ENCODE data around the gene C1R. TPM values are rescaled to one million over a fixed set of nuclear protein-coding genes. Genes with fewer than 3 reads are reported as not detected.

C1R gene
- total RNA-seq, 2 experiments from 2014 or later: 0.30 TPM; not detected in 1

DNA sequence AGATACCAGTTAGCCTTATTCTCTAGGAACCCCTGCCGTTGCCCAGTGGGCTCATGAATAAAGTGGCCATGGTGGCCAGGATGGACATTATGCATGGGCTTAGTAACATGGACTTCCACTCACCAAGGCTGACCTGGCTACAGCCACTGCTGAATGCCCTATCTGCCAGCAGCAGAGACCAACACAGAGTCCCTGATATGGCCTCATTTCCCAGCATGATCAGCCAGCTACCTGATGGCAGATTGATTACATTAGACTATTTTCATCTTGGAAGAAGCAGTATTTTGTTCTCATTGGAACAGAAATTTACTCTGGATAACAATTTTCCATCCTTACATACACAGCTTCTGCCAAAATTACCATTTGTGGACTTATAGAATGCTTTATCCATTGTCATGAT lies 57.8 kb downstream of the C1R start:
- DNase-seq (ENCODE audit: low spot score): no peak
- H4K20me1 ChIP-seq (ENCODE audit: insufficient read depth, low read length): no peaks in the 10 kb centered on the region
- no peaks in the 10 kb centered on the region for H3K9me3 ChIP-seq (ENCODE audit: low read length)
- POLR2A ChIA-PET: no interaction called here
- H3K9me2 ChIP-seq (ENCODE audit: insufficient read depth, low read length): no peaks in the 10 kb centered on the region
- CTCF ChIA-PET (ENCODE audit: unreplicated experiment): no interaction called here
- no peaks in the 10 kb centered on the region for H3K79me2 ChIP-seq (ENCODE audit: insufficient read depth, low read depth, low read length)
- no peaks in the 10 kb centered on the region for H3K36me3 ChIP-seq (ENCODE audit: insufficient read depth, low read length)
- H3K4me2 ChIP-seq (ENCODE audit: low read length): no peak overlapping the region
- H3K27ac ChIP-seq (ENCODE audit: low read depth, low read length, poor library complexity, severe bottlenecking): no peak overlapping the region
- no peaks in the 10 kb centered on the region for H3K4me1 ChIP-seq (ENCODE audit: insufficient read depth, low read length, poor library complexity, severe bottlenecking)
- H3K4me3 ChIP-seq (ENCODE audit: low read depth, low read length, poor library complexity, severe bottlenecking): no peak overlapping the region
- no peak for TF ChIP-seq EZH2phosphoT487 (IDR thresholded peaks at IDR 0.05; ENCODE audit: borderline replicate concordance, low read depth, low read length)
- TF ChIP-seq, protein P1, sequence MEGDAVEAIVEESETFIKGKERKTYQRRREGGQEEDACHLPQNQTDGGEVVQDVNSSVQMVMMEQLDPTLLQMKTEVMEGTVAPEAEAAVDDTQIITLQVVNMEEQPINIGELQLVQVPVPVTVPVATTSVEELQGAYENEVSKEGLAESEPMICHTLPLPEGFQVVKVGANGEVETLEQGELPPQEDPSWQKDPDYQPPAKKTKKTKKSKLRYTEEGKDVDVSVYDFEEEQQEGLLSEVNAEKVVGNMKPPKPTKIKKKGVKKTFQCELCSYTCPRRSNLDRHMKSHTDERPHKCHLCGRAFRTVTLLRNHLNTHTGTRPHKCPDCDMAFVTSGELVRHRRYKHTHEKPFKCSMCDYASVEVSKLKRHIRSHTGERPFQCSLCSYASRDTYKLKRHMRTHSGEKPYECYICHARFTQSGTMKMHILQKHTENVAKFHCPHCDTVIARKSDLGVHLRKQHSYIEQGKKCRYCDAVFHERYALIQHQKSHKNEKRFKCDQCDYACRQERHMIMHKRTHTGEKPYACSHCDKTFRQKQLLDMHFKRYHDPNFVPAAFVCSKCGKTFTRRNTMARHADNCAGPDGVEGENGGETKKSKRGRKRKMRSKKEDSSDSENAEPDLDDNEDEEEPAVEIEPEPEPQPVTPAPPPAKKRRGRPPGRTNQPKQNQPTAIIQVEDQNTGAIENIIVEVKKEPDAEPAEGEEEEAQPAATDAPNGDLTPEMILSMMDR (conservative IDR thresholded peaks at IDR 0.05; ENCODE audit: low read length): no peak
- BruUV-seq (replicated peaks): no TSS peak
- intact Hi-C loops (cut with micrococcal nuclease; ENCODE audit: unreplicated experiment): no loop called here
- no peak overlapping the region for H2AFZ ChIP-seq (ENCODE audit: low read length)

DNA sequence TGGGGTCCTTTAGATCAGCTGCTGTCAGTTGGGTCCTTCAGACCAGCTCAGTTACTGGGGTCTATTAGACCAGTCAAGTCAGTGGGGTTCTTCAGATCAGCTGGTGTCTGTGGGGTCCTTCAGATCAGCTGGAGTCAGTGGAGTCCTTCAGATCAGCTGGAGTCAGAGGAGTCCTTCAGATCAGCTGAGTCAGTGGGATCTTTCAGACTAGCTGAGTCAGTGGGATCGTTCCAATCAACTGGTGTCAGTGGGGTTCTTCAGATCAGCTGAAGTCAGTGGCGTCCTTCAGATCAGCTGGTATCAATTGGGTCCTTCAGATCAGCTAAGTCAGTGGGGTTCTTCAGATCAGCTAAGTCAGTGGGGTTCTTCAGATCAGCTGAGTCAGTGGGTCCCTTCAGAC lies 59.3 kb downstream of the C1R start:
- intact Hi-C loops (cut with micrococcal nuclease; ENCODE audit: unreplicated experiment): no loop called here
- no TSS peak for BruUV-seq (replicated peaks)
- no peaks in the 10 kb centered on the region for H3K9me2 ChIP-seq (ENCODE audit: insufficient read depth, low read length)
- ChIA-PET POLR2A (no interaction called here), CTCF (ENCODE audit: unreplicated experiment) (no interaction called here)
- H3K27ac ChIP-seq (ENCODE audit: low read depth, low read length, poor library complexity, severe bottlenecking): no peak overlapping the region
- H3K36me3 ChIP-seq (ENCODE audit: insufficient read depth, low read length): no peaks in the 10 kb centered on the region
- no peaks in the 10 kb centered on the region for H3K79me2 ChIP-seq (ENCODE audit: insufficient read depth, low read depth, low read length)
- no peaks in the 10 kb centered on the region for H4K20me1 ChIP-seq (ENCODE audit: insufficient read depth, low read length)
- H3K4me2 ChIP-seq (ENCODE audit: low read length): no peak overlapping the region
- DNase-seq (ENCODE audit: low spot score): no peak
- no peak overlapping the region for H3K4me3 ChIP-seq (ENCODE audit: low read depth, low read length, poor library complexity, severe bottlenecking)
- H3K9me3 ChIP-seq (ENCODE audit: low read length): no peaks in the 10 kb centered on the region
- TF ChIP-seq, protein P1 (conservative IDR thresholded peaks at IDR 0.05; ENCODE audit: low read length): no peak
- no peak for TF ChIP-seq EZH2phosphoT487 (IDR thresholded peaks at IDR 0.05; ENCODE audit: borderline replicate concordance, low read depth, low read length)
- H2AFZ ChIP-seq (ENCODE audit: low read length): no peak overlapping the region
- no peaks in the 10 kb centered on the region for H3K4me1 ChIP-seq (ENCODE audit: insufficient read depth, low read length, poor library complexity, severe bottlenecking)

DNA sequence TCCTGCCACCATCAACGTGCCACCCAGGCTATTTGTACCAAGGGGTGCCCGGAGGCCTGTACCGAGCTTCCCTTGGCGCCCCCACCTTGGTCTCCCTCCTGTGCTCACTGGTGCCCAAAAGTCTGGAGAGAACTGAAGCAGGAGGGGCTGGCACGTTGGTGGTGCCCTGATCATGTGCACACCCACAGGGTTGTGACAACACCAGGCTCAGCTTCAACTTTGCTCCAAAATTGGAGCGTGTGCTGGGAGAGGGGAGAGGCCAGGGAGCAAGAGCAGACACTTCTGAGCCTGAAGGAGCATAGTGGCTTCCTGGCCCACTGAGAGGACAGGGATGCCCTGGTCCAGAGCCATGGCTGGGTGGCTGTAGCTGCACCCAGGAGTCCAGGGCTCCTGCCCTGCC lies 60.9 kb downstream of the C1R start:
- DNase-seq (ENCODE audit: low spot score): no peak
- intact Hi-C loops (cut with micrococcal nuclease; ENCODE audit: unreplicated experiment): no loop called here

More for the DNA sequence above, 60.9 kb downstream of the C1R start:
- CTCF ChIA-PET (ENCODE audit: unreplicated experiment): no interaction called here
- no peak overlapping the region for H3K27ac ChIP-seq (ENCODE audit: low read depth, low read length, poor library complexity, severe bottlenecking)
- POLR2A ChIA-PET: interaction anchor here (0.6 kb wide), 1 partner anchor 675 kb away, joined by 3 read pairs; no protein-coding TSS in a partner anchor
- H3K4me2 ChIP-seq (ENCODE audit: low read length): no peak overlapping the region
- TF ChIP-seq, protein P1 (conservative IDR thresholded peaks at IDR 0.05; ENCODE audit: low read length): no peak
- TF ChIP-seq EZH2phosphoT487 (IDR thresholded peaks at IDR 0.05; ENCODE audit: borderline replicate concordance, low read depth, low read length): no peak
- no peaks in the 10 kb centered on the region for H3K36me3 ChIP-seq (ENCODE audit: insufficient read depth, low read length)
- no peaks in the 10 kb centered on the region for H3K9me3 ChIP-seq (ENCODE audit: low read length)
- no TSS peak for BruUV-seq (replicated peaks)
- H2AFZ ChIP-seq (ENCODE audit: low read length): no peak overlapping the region
- no peaks in the 10 kb centered on the region for H4K20me1 ChIP-seq (ENCODE audit: insufficient read depth, low read length)
- H3K9me2 ChIP-seq (ENCODE audit: insufficient read depth, low read length): no peaks in the 10 kb centered on the region
- no peaks in the 10 kb centered on the region for H3K4me1 ChIP-seq (ENCODE audit: insufficient read depth, low read length, poor library complexity, severe bottlenecking)
- no peak overlapping the region for H3K4me3 ChIP-seq (ENCODE audit: low read depth, low read length, poor library complexity, severe bottlenecking)
- H3K79me2 ChIP-seq (ENCODE audit: insufficient read depth, low read depth, low read length): no peaks in the 10 kb centered on the region

Small RNA genes lying within 50 kb of the gene (small RNA-seq; reads per million reads assigned to genes)
- gene AC006512.1 (not detected), gene RNU6-485P (not detected)

Other genes with a start within 250 kb of the C1R start
- gene CDCA3, start 241.2 kb downstream of the C1R start, total RNA-seq (2014; rRNA removed; shearing (Covaris generic)): 160 and 222 TPM in 2 replicates
- 151 and 161 TPM in 2 replicates for gene CDCA3, start 241.2 kb downstream of the C1R start, total RNA-seq (2022)
- gene USP5, start 240.3 kb downstream of the C1R start, total RNA-seq (2014; rRNA removed; shearing (Covaris generic)): 65.9 and 70.4 TPM in 2 replicates
- gene USP5, start 240.3 kb downstream of the C1R start, total RNA-seq (2022): 112 and 129 TPM in 2 replicates
- gene TPI1, start 224.9 kb downstream of the C1R start, total RNA-seq (2014; rRNA removed; shearing (Covaris generic)): 596 and 608 TPM in 2 replicates
- 519 and 801 TPM in 2 replicates for gene TPI1, start 224.9 kb downstream of the C1R start, total RNA-seq (2022)
- 7.8 and 8.3 TPM in 2 replicates for gene SPSB2, start 219.1 kb downstream of the C1R start, total RNA-seq (2014; rRNA removed; shearing (Covaris generic))
- 8.5 and 10.8 TPM in 2 replicates for gene SPSB2, start 219.1 kb downstream of the C1R start, total RNA-seq (2022)
- gene LRRC23, start 187.6 kb downstream of the C1R start, total RNA-seq (2014; rRNA removed; shearing (Covaris generic)): 15.7 and 17.7 TPM in 2 replicates
- 19.8 and 20.2 TPM in 2 replicates for gene LRRC23, start 187.6 kb downstream of the C1R start, total RNA-seq (2022)
- 24.9 and 29.3 TPM in 2 replicates for gene ENO2, start 177.9 kb downstream of the C1R start, total RNA-seq (2014; rRNA removed; shearing (Covaris generic))
- gene ENO2, start 177.9 kb downstream of the C1R start, total RNA-seq (2022): 79.6 and 89.5 TPM in 2 replicates
- 0.98 and 3.1 TPM in 2 replicates for gene ATN1, start 164.5 kb downstream of the C1R start, total RNA-seq (2014; rRNA removed; shearing (Covaris generic))
- gene ATN1, start 164.5 kb downstream of the C1R start, total RNA-seq (2022): 4.9 and 6.7 TPM in 2 replicates
- gene RNU7-1, start 148.6 kb downstream of the C1R start, total RNA-seq (2014; rRNA removed; shearing (Covaris generic)): not detected in 2 replicates
- not detected in 2 replicates for gene RNU7-1, start 148.6 kb downstream of the C1R start, total RNA-seq (2022)
- gene C12orf57, start 148.4 kb downstream of the C1R start, total RNA-seq (2014; rRNA removed; shearing (Covaris generic)): 315 and 319 TPM in 2 replicates
- gene C12orf57, start 148.4 kb downstream of the C1R start, total RNA-seq (2022): 126 and 130 TPM in 2 replicates
- gene PTPN6, start 141.1 kb downstream of the C1R start, total RNA-seq (2014; rRNA removed; shearing (Covaris generic)): 37.1 and 42.9 TPM in 2 replicates
- 110 and 116 TPM in 2 replicates for gene PTPN6, start 141.1 kb downstream of the C1R start, total RNA-seq (2022)
- gene PHB2, start 121.8 kb downstream of the C1R start, total RNA-seq (2014; rRNA removed; shearing (Covaris generic)): 330 and 358 TPM in 2 replicates
- 379 and 412 TPM in 2 replicates for gene PHB2, start 121.8 kb downstream of the C1R start, total RNA-seq (2022)
- 60.4 and 61.7 TPM in 2 replicates for gene EMG1, start 121.5 kb downstream of the C1R start, total RNA-seq (2014; rRNA removed; shearing (Covaris generic))
- 82.7 and 99.0 TPM in 2 replicates for gene EMG1, start 121.5 kb downstream of the C1R start, total RNA-seq (2022)
- gene LPCAT3, start 74.0 kb downstream of the C1R start, total RNA-seq (2014; rRNA removed; shearing (Covaris generic)): 11.6 and 17.4 TPM in 2 replicates
- 29.7 TPM in 2 replicates for gene LPCAT3, start 74.0 kb downstream of the C1R start, total RNA-seq (2022)
- gene C1S, start 31.7 kb downstream of the C1R start, total RNA-seq (2014; rRNA removed; shearing (Covaris generic)): 5.2 and 9.8 TPM in 2 replicates
- 3.6 and 5.2 TPM in 2 replicates for gene C1S, start 31.7 kb downstream of the C1R start, total RNA-seq (2022)
- gene C1RL, start 16.8 kb upstream of the C1R start, total RNA-seq (2014; rRNA removed; shearing (Covaris generic)): 2.9 and 3.0 TPM in 2 replicates
- 7.3 and 10.4 TPM in 2 replicates for gene C1RL, start 16.8 kb upstream of the C1R start, total RNA-seq (2022)
- not detected in 2 replicates for gene RBP5, start 36.4 kb upstream of the C1R start, total RNA-seq (2014; rRNA removed; shearing (Covaris generic))
- gene RBP5, start 36.4 kb upstream of the C1R start, total RNA-seq (2022): 0.70 and 1.4 TPM in 2 replicates
- gene CLSTN3, start 37.9 kb upstream of the C1R start, total RNA-seq (2014; rRNA removed; shearing (Covaris generic)): 17.9 and 34.2 TPM in 2 replicates
- 17.3 and 18.5 TPM in 2 replicates for gene CLSTN3, start 37.9 kb upstream of the C1R start, total RNA-seq (2022)
- 45.6 and 54.4 TPM in 2 replicates for gene PEX5, start 97.2 kb upstream of the C1R start, total RNA-seq (2014; rRNA removed; shearing (Covaris generic))
- gene PEX5, start 97.2 kb upstream of the C1R start, total RNA-seq (2022): 99.9 and 107 TPM in 2 replicates
- gene ACSM4, start 211.6 kb upstream of the C1R start, total RNA-seq (2014; rRNA removed; shearing (Covaris generic)): not detected in 2 replicates
- gene ACSM4, start 211.6 kb upstream of the C1R start, total RNA-seq (2022): not detected in 2 replicates